Sigmoid colon (tissue), 4 donors: ENCODE results near the gene IPO8.

ENCODE experiments used
- POLR2A ChIP-seq, 2 donors: fragments of 450-650 bp; IDR thresholded peaks; one replicate each; pipeline ENCODE4 v1.6.1; 2016; ENCODE audit warnings: antibody characterized with exemption in 2 of 2, mild to moderate bottlenecking in 2 of 2, moderate library complexity in 2 of 2
- POLR2AphosphoS5 ChIP-seq, 4 donors: sonication (generic); formaldehyde crosslinking; IDR thresholded peaks; one replicate each; pipeline ENCODE4 v1.6.1; 2017; ENCODE audit warnings: antibody characterized with exemption in 4 of 4
- TF ChIP-seq, protein P1 (sequence below), 4 experiments: fragments of 450-650 bp in 3 of 4; fragments of 200-600 bp in 1 of 4; IDR thresholded peaks; one replicate each; pipeline ENCODE4 v1.5.1; 2016 to 2019; ENCODE audit warnings: antibody characterized with exemption in 4 of 4, mild to moderate bottlenecking in 3 of 4, moderate library complexity in 2 of 4

GRCh38 chr12:30679241-30679640 lies 16.4 kb downstream of the IPO8 start:
- TF ChIP-seq, protein P1, sequence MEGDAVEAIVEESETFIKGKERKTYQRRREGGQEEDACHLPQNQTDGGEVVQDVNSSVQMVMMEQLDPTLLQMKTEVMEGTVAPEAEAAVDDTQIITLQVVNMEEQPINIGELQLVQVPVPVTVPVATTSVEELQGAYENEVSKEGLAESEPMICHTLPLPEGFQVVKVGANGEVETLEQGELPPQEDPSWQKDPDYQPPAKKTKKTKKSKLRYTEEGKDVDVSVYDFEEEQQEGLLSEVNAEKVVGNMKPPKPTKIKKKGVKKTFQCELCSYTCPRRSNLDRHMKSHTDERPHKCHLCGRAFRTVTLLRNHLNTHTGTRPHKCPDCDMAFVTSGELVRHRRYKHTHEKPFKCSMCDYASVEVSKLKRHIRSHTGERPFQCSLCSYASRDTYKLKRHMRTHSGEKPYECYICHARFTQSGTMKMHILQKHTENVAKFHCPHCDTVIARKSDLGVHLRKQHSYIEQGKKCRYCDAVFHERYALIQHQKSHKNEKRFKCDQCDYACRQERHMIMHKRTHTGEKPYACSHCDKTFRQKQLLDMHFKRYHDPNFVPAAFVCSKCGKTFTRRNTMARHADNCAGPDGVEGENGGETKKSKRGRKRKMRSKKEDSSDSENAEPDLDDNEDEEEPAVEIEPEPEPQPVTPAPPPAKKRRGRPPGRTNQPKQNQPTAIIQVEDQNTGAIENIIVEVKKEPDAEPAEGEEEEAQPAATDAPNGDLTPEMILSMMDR (IDR thresholded peaks at IDR 0.05) = no peak
- no peak for TF ChIP-seq POLR2A (IDR thresholded peaks at IDR 0.05)
- no peak for TF ChIP-seq POLR2AphosphoS5 (IDR thresholded peaks at IDR 0.05)
